ENCODE results near the gene XXYLT1. TPM values are rescaled to one million over a fixed set of nuclear protein-coding genes. Genes with fewer than 3 reads are reported as not detected.
A peak's percentile ranks its signal among the peaks of the same experiment; 100 is the strongest.

Gene XXYLT1
- total and polyA plus RNA-seq, 10 of the 15 experiments (the other 5 are each of a cell fraction or from before 2014, with no cell fraction given), result 1.2 to 14.2 (median 9.3) TPM

DNA sequence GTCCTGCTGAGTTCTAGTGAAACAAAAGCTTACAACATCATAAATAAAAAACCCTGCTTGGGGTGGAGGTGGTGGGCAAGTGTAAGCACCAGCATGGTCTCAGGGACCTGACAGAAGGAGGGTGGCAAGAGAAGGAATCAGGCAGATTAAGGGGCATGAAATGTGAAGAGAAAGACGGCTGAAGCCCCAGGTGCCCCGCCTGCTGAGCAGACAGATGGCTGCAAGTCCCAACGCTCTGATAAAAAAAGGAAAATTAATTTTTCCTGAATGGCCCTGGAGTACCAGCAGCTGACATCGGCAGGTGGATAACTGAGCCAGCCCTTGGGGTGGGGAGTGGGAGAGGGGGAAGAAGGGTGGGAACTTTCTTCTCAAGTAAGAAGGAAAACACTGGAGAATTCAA lies 137.9 kb downstream of the XXYLT1 start:
- Histone ChIP-seq H3K9me3 (replicated peaks; ENCODE audit: control insufficient read depth, insufficient read depth, low read length) (no peaks in the 10 kb centered on the region), H3K27me3 (replicated peaks in 1 of 2; ENCODE audit: control insufficient read depth in 2 of 2, insufficient read depth in 2 of 2, low read length in 1 of 2) (no peaks in the 10 kb centered on the region), H3K4me2 (ENCODE audit: control insufficient read depth, insufficient read depth) (no peak overlapping the region), H4K20me1 (ENCODE audit: control insufficient read depth, insufficient read depth) (no peaks in the 10 kb centered on the region), H3K36me3 (ENCODE audit: control insufficient read depth in 2 of 2, insufficient read depth in 2 of 2, low read length in 1 of 2) (no peaks in the 10 kb centered on the region), H3K4me3 (no peak overlapping the region), H3K9ac (ENCODE audit: control insufficient read depth, insufficient read depth, low read length) (peak overlapping the region; percentile 19; the same call in 1 of the 2 replicates), H2AFZ (ENCODE audit: control insufficient read depth, low read depth, low read length) (no peak overlapping the region), H3K79me2 (ENCODE audit: control insufficient read depth, insufficient read depth, low read length) (peaks cover 13% of the 10 kb centered on the region), H3K27ac (ENCODE audit: control insufficient read depth, insufficient read depth) (peak overlapping the region; percentile 38; the same call in 1 of the 2 replicates), H3K4me1 (ENCODE audit: control insufficient read depth, insufficient read depth, low read length) (peaks cover 48% of the 10 kb centered on the region)
- POLR2A ChIA-PET, result interaction anchor here (0.9 to 8.7 kb wide), 3 partner anchors 9 to 17 kb away, joined by 3 to 136 read pairs (median 62); no protein-coding TSS in a partner anchor
- no TSS peak for BruUV-seq (replicated peaks)
- SMC1A ChIA-PET (ENCODE audit: uncharacterized antibody, unreplicated experiment), result interaction anchor here (1.0 to 11.1 kb wide), 5 partner anchors 12 to 126 kb away, joined by 3 to 178 read pairs (median 5); no protein-coding TSS in a partner anchor
- TF ChIP-seq CHD1 (IDR thresholded peaks at IDR 0.05; ENCODE audit: low read depth, low read length), result no peak
- CTCF ChIA-PET, result interaction anchor here (0.6 to 1.5 kb wide), 3 partner anchors 14 to 138 kb away, joined by 3 to 5 read pairs (median 4); partner anchors contain the start of gene XXYLT1
- in situ Hi-C loops (cut with MboI) (loop anchor here (25.0 kb wide), 2 partner anchors 404 to 1304 kb away; partner anchors contain the start of genes PPP1R2 and UBXN7), intact Hi-C loops (cut with micrococcal nuclease; ENCODE audit: unreplicated experiment) (no loop called here)
- RAD21 ChIA-PET (ENCODE audit: unreplicated experiment), result interaction anchor here (1.2 to 4.9 kb wide), 3 partner anchors 15 to 27 kb away, joined by 3 to 52 read pairs (median 19); no protein-coding TSS in a partner anchor
- WGBS (ENCODE audit: insufficient coverage, insufficient replicate concordance, low lambda C conversion rate, missing lambda C conversion rate), result 2% methylated on average over 4 of the region's 4 CpGs
- no peak for DNase-seq (ENCODE audit: low read depth, low spot score)
- FAIRE-seq, result no peak
- ATAC-seq, result no peak

- TF ChIP-seq, protein P1, sequence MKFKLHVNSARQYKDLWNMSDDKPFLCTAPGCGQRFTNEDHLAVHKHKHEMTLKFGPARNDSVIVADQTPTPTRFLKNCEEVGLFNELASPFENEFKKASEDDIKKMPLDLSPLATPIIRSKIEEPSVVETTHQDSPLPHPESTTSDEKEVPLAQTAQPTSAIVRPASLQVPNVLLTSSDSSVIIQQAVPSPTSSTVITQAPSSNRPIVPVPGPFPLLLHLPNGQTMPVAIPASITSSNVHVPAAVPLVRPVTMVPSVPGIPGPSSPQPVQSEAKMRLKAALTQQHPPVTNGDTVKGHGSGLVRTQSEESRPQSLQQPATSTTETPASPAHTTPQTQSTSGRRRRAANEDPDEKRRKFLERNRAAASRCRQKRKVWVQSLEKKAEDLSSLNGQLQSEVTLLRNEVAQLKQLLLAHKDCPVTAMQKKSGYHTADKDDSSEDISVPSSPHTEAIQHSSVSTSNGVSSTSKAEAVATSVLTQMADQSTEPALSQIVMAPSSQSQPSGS (IDR thresholded peaks at IDR 0.05; ENCODE audit: low read length), result no peak
- TF ChIP-seq CBX5 (IDR thresholded peaks at IDR 0.05; ENCODE audit: low read depth), result no peak
- SMC1A ChIA-PET (ENCODE audit: uncharacterized antibody, unreplicated experiment), result interaction anchor here (0.8 to 11.1 kb wide), 12 partner anchors 8 to 457 kb away, joined by 3 to 178 read pairs (median 18); no protein-coding TSS in a partner anchor
- FAIRE-seq (no peak), DNase-seq (ENCODE audit: low read depth, low spot score) (no peak), ATAC-seq (no peak)
- Histone ChIP-seq H3K79me2 (ENCODE audit: control insufficient read depth, insufficient read depth, low read length) (peaks cover 14% of the 10 kb centered on the region), H3K9ac (ENCODE audit: control insufficient read depth, insufficient read depth, low read length) (no peak overlapping the region), H3K36me3 (ENCODE audit: control insufficient read depth in 2 of 2, insufficient read depth in 2 of 2, low read length in 1 of 2) (no peaks in the 10 kb centered on the region), H3K27me3 (replicated peaks in 1 of 2; ENCODE audit: control insufficient read depth in 2 of 2, insufficient read depth in 2 of 2, low read length in 1 of 2) (no peaks in the 10 kb centered on the region), H3K27ac (ENCODE audit: control insufficient read depth, insufficient read depth) (peak overlapping the region; percentile 91), H3K4me1 (ENCODE audit: control insufficient read depth, insufficient read depth, low read length) (peaks cover 57% of the 10 kb centered on the region), H3K4me2 (ENCODE audit: control insufficient read depth, insufficient read depth) (peak overlapping the region; percentile 88; the same call in 1 of the 2 replicates), H4K20me1 (ENCODE audit: control insufficient read depth, insufficient read depth) (no peaks in the 10 kb centered on the region), H3K9me3 (replicated peaks; ENCODE audit: control insufficient read depth, insufficient read depth, low read length) (no peaks in the 10 kb centered on the region), H3K4me3 (no peak overlapping the region), H2AFZ (ENCODE audit: control insufficient read depth, low read depth, low read length) (no peak overlapping the region)
- WGBS (ENCODE audit: insufficient coverage, insufficient replicate concordance, low lambda C conversion rate, missing lambda C conversion rate), result 94% methylated on average over 4 of the region's 4 CpGs
- POLR2A ChIA-PET, result interaction anchor here (0.5 to 8.7 kb wide), 12 partner anchors 8 to 459 kb away, joined by 3 to 136 read pairs (median 14); no protein-coding TSS in a partner anchor
- RAD21 ChIA-PET (ENCODE audit: unreplicated experiment), result interaction anchor here (1.4 to 5.2 kb wide), 10 partner anchors 8 to 460 kb away, joined by 5 to 111 read pairs (median 20); partner anchors contain the start of gene LSG1
- in situ Hi-C loops (cut with MboI), result loop anchor here (25.0 kb wide), 2 partner anchors 406 to 1306 kb away; partner anchors contain the start of genes PPP1R2 and UBXN7
- no TSS peak for BruUV-seq (replicated peaks)
- CTCF ChIA-PET, result interaction anchor here (0.7 to 4.1 kb wide), 13 partner anchors 9 to 449 kb away, joined by 3 to 44 read pairs (median 6); partner anchors contain the start of gene XXYLT1
- intact Hi-C loops (cut with micrococcal nuclease; ENCODE audit: unreplicated experiment), result no loop called here
These were observed 139.8 kb downstream of the XXYLT1 start for GRCh38 chr3:195131176-195131575.
